Astrocyte of the cerebellum (primary cell): ENCODE data around the gene TMEM253.
A peak's percentile ranks its signal among the peaks of the same experiment; 100 is the strongest.

Experiments
- DNase-seq: peaks from one replicate; pipeline ENCODE4 v3.0.0-alpha.2; 2011; ENCODE audit warnings: low read depth
- H3K4me3 ChIP-seq: 2 replicates; pipeline ENCODE4 v1.5.1; 2011; ENCODE audit warnings: mild to moderate bottlenecking, low read depth, low read length, moderate library complexity
- CTCF ChIP-seq: IDR thresholded peaks from 2 replicates; pipeline ENCODE4 v1.5.1; 2012; ENCODE audit warnings: low read length, low read depth, moderate library complexity, mild to moderate bottlenecking; ENCODE audit errors: missing control alignments
- in situ Hi-C: cut with HindIII; loops from 2 replicates; pipeline ENCODE4 v1.10.0; 2017; ENCODE audit warnings: low sequenced_read_pairs

Gene TMEM253

GRCh38 chr14:21066882-21067502, 33.9 kb upstream of the TMEM253 start:
- H3K4me3 ChIP-seq, result no peak overlapping the region
- in situ Hi-C loops, result no loop called here
- peak; percentile 41 for TF ChIP-seq CTCF
- no peak for DNase-seq

GRCh38 chr14:21068521-21069387, 32.1 kb upstream of the TMEM253 start:
- DNase-seq, result no peak
- peak overlapping the region; percentile 90 for H3K4me3 ChIP-seq
- in situ Hi-C loops, result no loop called here
- TF ChIP-seq CTCF, result peak; percentile 62

GRCh38 chr14:21069388-21070082, 31.3 kb upstream of the TMEM253 start:
- DNase-seq, result no peak
- H3K4me3 ChIP-seq, result peak overlapping the region; percentile 90
- in situ Hi-C loops, result no loop called here
- TF ChIP-seq CTCF, result no peak

- no peak for DNase-seq
- in situ Hi-C loops, result no loop called here
- H3K4me3 ChIP-seq, result peak within 1 kb of the TSS; percentile 90
- TF ChIP-seq CTCF, result no peak
These were observed 30.7 kb upstream of the TMEM253 start, which contains the start of gene ARHGEF40 for GRCh38 chr14:21070083-21070609. Gene ARHGEF40 (plus strand): TSS chr14:21070304. CDS start chr14:21070397, 93 bp downstream.

GRCh38 chr14:21070610-21071224, 30.1 kb upstream of the TMEM253 start:
- DNase-seq, result no peak
- in situ Hi-C loops, result no loop called here
- H3K4me3 ChIP-seq, result peak overlapping the region; percentile 90
- no peak for TF ChIP-seq CTCF
